Measurements from ENCODE around the gene TCF7. TPM values are rescaled to one million over a fixed set of nuclear protein-coding genes. Genes with fewer than 3 reads are reported as not detected.

Gene TCF7
- total and polyA plus RNA-seq, 2 of the 13 experiments (the other 11 are each of a cell fraction or from before 2014, with no cell fraction given), result 6.3 to 6.8 TPM

GRCh38 chr5:134184155-134185135 lies 70.0 kb downstream of the TCF7 start (continued):
- no peak for TF ChIP-seq NR1H2 (CRISPR knock-in tag; IDR thresholded peaks at IDR 0.05; ENCODE audit: borderline replicate concordance, low read depth)
- 0 out of 2 replicates have a peak, but pooled peaks have one; percentile 19 for TF ChIP-seq HDAC2 (CRISPR knock-in tag; IDR thresholded peaks at IDR 0.05)
- TF ChIP-seq PHF20 (CRISPR knock-in tag; IDR thresholded peaks at IDR 0.05), result no peak
- TF ChIP-seq SP4 (CRISPR knock-in tag; IDR thresholded peaks at IDR 0.05), result no peak
- peak; percentile 97 for TF ChIP-seq CTCF (CRISPR knock-in tag; IDR thresholded peaks at IDR 0.05)
- TF ChIP-seq ZNF691 (CRISPR knock-in tag; IDR thresholded peaks at IDR 0.05; ENCODE audit: borderline replicate concordance, low read depth), result 0 out of 2 replicates have a peak, but pooled peaks have one; percentile 51
- TF ChIP-seq ZIK1 (CRISPR knock-in tag; IDR thresholded peaks at IDR 0.05; ENCODE audit: borderline replicate concordance, low read depth), result no peak
- TF ChIP-seq PAWR (CRISPR knock-in tag; IDR thresholded peaks at IDR 0.05; ENCODE audit: borderline replicate concordance), result no peak
- TF ChIP-seq ZNF292 (CRISPR knock-in tag; IDR thresholded peaks at IDR 0.05; ENCODE audit: borderline replicate concordance, low read depth), result no peak
- TF ChIP-seq MAFG (CRISPR knock-in tag; IDR thresholded peaks at IDR 0.05), result no peak
- no peak for TF ChIP-seq ZNF629 (CRISPR knock-in tag; conservative IDR thresholded peaks at IDR 0.05)
- no peak for TF ChIP-seq SNAPC5 (CRISPR knock-in tag; IDR thresholded peaks at IDR 0.05; ENCODE audit: borderline replicate concordance)
- no peak for TF ChIP-seq CERS6 (CRISPR knock-in tag; IDR thresholded peaks at IDR 0.05)
- peak; percentile 88 for TF ChIP-seq SMC3 (IDR thresholded peaks at IDR 0.05; ENCODE audit: low read length)
- TF ChIP-seq RAD21 (CRISPR knock-in tag; IDR thresholded peaks at IDR 0.05), result peak; percentile 88
- TF ChIP-seq ZNF639 (CRISPR knock-in tag; conservative IDR thresholded peaks at IDR 0.05), result no peak
- TF ChIP-seq MLX (CRISPR knock-in tag; IDR thresholded peaks at IDR 0.05), result no peak
- TF ChIP-seq SOX6 (IDR thresholded peaks at IDR 0.05), result no peak
- no peak; the same call in 1 of the 2 replicates for TF ChIP-seq SOX6 (CRISPR knock-in tag; IDR thresholded peaks at IDR 0.05)
- peak; percentile 61 for TF ChIP-seq ZNF501 (CRISPR knock-in tag; IDR thresholded peaks at IDR 0.05)
- no peak for TF ChIP-seq SMARCE1 (IDR thresholded peaks at IDR 0.05; ENCODE audit: borderline replicate concordance)
- TF ChIP-seq ZSCAN5A (CRISPR knock-in tag; IDR thresholded peaks at IDR 0.05; ENCODE audit: borderline replicate concordance), result no peak

Measured in HepG2 (cell line).